ENCODE measurements around the gene RHOB.

Gene RHOB

GRCh38 chr2:20438334-20439192 is 8.3 kb upstream of the RHOB start:
- DNase-seq (ENCODE audit: low read depth in 2 of 2): no peak

DNA sequence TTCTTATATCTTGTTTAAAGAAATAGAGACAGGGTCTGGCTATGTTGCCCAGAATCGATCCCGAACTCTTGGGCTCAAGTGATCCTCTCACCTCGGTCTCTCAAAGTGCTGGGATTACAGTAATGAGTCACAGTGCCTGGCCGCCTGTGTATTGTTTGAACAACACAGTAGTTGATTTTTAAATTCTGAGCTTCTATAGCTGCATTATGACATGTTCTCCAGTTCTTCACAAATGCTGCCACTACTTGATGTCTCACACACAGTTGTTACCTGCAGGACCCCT is 7.7 kb upstream of the RHOB start:
- DNase-seq (ENCODE audit: low read depth in 2 of 2): no peak

DNA sequence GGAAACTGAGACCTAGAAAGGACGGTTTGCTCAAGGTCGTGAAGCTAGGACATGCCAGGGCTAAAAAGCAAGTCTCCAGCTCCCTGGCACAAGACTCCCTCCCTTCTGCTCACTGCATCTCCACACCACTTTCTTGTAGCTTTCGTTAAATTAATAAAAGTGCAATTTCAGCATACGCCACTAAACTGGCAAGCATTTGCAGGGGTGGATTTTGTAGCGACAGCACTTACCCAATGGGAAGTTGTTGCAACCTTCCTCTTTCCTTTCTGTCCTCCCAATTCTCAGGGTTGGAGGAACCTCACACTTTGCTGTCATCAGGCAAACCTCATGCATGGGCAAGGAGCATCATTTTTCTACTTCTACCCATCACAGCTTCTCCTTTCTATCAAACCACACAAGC is 7.4 kb upstream of the RHOB start:
- DNase-seq (ENCODE audit: low read depth in 2 of 2): no peak

- no peak for DNase-seq (ENCODE audit: low read depth in 2 of 2)
Measured at GRCh38 chr2:20440001-20440560, 6.8 kb upstream of the RHOB start.

- DNase-seq (ENCODE audit: low read depth in 2 of 2): no peak
Measured at GRCh38 chr2:20443276-20443920, 3.5 kb upstream of the RHOB start.

GRCh38 chr2:20444101-20444992 is 2.5 kb upstream of the RHOB start:
- no peak for DNase-seq (ENCODE audit: low read depth in 2 of 2)

GRCh38 chr2:20444993-20445910 is 1.6 kb upstream of the RHOB start:
- DNase-seq (ENCODE audit: low read depth in 2 of 2): no peak

DNA sequence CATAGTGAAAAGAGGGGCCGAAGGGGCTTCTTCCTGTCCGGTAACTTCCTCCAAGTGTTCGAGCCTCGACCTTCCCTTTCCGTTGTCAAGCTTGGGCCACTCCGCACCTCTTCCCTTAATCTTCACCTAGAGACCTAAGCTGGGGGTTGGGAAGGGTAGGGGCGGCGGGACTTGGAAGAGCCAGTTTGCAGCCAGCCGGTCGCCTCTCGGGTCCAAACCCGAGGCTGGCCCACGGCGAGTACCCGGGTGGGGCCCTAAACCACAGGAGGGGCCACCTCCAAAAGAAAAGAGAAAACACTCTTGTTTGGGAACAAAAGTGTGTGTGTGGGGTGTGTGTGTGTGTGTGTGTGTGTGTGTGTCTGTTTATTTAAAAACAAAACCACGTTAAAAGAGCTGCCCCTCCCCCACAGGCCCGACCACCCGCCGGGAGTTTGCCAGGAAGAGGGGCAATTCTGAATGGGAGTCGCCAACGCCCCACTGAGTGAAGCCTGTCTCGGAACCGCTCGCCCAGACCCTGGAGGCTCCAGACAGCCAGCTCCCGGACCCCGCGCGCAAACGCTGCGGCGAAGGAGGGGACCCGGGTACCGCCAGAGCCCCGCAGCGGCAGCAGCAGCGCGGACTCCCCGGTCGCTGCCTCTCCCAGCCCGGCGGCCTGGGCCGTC is 488 bp upstream of the RHOB start:
- no peak for DNase-seq (ENCODE audit: low read depth in 2 of 2)

DNA sequence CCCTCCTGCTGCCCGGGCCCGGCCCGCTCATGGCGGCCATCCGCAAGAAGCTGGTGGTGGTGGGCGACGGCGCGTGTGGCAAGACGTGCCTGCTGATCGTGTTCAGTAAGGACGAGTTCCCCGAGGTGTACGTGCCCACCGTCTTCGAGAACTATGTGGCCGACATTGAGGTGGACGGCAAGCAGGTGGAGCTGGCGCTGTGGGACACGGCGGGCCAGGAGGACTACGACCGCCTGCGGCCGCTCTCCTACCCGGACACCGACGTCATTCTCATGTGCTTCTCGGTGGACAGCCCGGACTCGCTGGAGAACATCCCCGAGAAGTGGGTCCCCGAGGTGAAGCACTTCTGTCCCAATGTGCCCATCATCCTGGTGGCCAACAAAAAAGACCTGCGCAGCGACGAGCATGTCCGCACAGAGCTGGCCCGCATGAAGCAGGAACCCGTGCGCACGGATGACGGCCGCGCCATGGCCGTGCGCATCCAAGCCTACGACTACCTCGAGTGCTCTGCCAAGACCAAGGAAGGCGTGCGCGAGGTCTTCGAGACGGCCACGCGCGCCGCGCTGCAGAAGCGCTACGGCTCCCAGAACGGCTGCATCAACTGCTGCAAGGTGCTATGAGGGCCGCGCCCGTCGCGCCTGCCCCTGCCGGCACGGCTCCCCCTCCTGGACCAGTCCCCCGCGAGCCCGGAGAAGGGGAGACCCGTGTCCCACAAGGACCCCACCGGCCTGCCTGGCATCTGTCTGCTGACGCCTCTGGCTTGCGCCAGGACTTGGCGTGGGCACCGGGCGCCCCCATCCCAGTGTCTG is 767 bp downstream of the RHOB start:
- DNase-seq (ENCODE audit: low read depth in 2 of 2): no peak

DNA sequence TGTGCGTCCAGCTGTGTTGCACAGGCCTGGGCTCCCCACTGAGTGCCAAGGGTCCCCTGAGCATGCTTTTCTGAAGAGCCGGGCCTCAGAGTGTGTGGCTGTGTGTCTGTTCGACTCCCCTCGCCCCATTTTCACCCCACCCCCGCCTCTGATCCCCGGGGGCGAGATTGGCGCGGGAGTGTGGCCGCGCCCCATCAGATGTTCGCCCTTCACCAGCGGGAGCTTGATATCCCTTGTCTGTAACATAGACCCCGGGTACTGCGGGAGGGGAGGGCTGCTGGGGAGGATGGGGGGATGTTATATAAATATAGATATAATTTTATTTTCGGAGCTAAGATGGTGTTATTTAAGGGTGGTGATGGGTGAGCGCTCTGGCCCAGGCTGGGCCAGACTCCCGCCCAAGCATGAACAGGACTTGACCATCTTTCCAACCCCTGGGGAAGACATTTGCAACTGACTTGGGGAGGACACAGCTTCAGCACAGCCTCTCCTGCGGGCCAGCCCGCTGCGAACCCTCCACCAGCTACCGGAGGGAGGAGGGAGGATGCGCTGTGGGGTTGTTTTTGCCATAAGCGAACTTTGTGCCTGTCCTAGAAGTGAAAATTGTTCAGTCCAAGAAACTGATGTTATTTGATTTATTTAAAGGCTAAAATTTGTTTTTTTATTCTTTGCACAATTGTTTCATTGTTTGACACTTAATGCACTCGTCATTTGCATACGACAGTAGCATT is 1.5 kb downstream of the RHOB start:
- no peak for DNase-seq (ENCODE audit: low read depth in 2 of 2)

DNA sequence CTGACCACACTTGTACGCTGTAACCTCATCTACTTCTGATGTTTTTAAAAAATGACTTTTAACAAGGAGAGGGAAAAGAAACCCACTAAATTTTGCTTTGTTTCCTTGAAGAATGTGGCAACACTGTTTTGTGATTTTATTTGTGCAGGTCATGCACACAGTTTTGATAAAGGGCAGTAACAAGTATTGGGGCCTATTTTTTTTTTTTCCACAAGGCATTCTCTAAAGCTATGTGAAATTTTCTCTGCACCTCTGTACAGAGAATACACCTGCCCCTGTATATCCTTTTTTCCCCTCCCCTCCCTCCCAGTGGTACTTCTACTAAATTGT is 2.1 kb downstream of the RHOB start:
- DNase-seq (ENCODE audit: low read depth in 2 of 2): no peak

- DNase-seq (ENCODE audit: low read depth in 2 of 2): no peak
Measured at GRCh38 chr2:20449501-20450200, 2.8 kb downstream of the RHOB start.

GRCh38 chr2:20450201-20450999 is 3.5 kb downstream of the RHOB start:
- no peak for DNase-seq (ENCODE audit: low read depth in 2 of 2)

GRCh38 chr2:20451000-20451290 is 4.1 kb downstream of the RHOB start:
- DNase-seq (ENCODE audit: low read depth in 2 of 2): no peak

GRCh38 chr2:20451341-20451740 is 4.5 kb downstream of the RHOB start:
- no peak for DNase-seq (ENCODE audit: low read depth in 2 of 2)

- DNase-seq (ENCODE audit: low read depth in 2 of 2): no peak
Measured at GRCh38 chr2:20451761-20452499, 5.1 kb downstream of the RHOB start.

DNA sequence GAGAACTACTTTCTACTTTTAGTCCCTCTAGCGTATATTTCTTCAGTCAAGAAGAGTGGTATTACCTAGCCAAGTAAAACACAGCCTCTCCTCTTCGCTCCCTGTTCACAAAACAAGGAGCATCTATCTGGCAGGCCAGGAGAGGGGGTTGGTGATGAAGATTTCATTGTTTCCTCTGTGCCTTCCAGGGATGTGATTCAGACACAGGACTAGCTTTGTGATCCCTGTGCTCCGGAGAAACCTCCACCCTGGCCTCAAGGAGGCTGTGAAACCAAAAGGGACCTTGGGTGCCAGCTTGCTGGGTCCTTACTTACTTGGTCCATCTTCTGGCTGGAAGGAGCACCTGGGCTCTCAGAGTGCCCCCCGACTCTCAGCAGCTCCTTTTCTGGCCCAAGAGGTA is 5.7 kb downstream of the RHOB start:
- DNase-seq (ENCODE audit: low read depth in 2 of 2): no peak

Data from stimulated activated CD8-positive, alpha-beta memory T cell treated with anti-CD3 and anti-CD28 coated beads, Interleukin-15, amount 100 ng/mL, for 4 hours (primary cell).